Immature natural killer cell (primary cell): ENCODE results near the gene FUNDC2. TPM values are rescaled to one million over a fixed set of nuclear protein-coding genes. Genes with fewer than 3 reads are reported as not detected.
A peak's percentile ranks its signal among the peaks of the same experiment; 100 is the strongest.
"Not testable (repeated sequence)": the region's sequence is repeated elsewhere in the genome, so short reads cannot be mapped to it uniquely, and the experiment has no call there.

Experiments used
- DNase-seq, 3 donors: peaks; one replicate each; pipeline ENCODE4 v3.0.0; 2022; ENCODE audit warnings: mixed read lengths in 1 of 3
- H3K27ac Mint-ChIP-seq, 6 donors: one replicate each; pipeline ENCODE4 v1.8.0; 2020; ENCODE audit warnings: mixed read lengths in 6 of 6, mild to moderate bottlenecking in 5 of 6, inconsistent platforms in 4 of 6, moderate library complexity in 3 of 6
- H3K27me3 Mint-ChIP-seq, 3 donors: one replicate each; pipeline ENCODE4 v1.8.0; 2020 to 2021; ENCODE audit warnings: low read depth in 3 of 3, mild to moderate bottlenecking in 3 of 3, mixed read lengths in 3 of 3, moderate library complexity in 3 of 3, inconsistent platforms in 1 of 3
- H3K36me3 Mint-ChIP-seq, 3 donors: one replicate each; pipeline ENCODE4 v1.8.0; 2020; ENCODE audit warnings: mixed read lengths in 3 of 3, inconsistent platforms in 2 of 3, mild to moderate bottlenecking in 2 of 3
- H3K4me1 Mint-ChIP-seq, 2 donors: one replicate each; pipeline ENCODE4 v1.8.0; 2020; ENCODE audit warnings: inconsistent platforms in 2 of 2, mild to moderate bottlenecking in 2 of 2, mixed read lengths in 2 of 2, moderate library complexity in 1 of 2
- H3K4me3 Mint-ChIP-seq, 5 donors: one replicate each; pipeline ENCODE4 v1.8.0; 2020; ENCODE audit warnings: mild to moderate bottlenecking in 5 of 5, mixed read lengths in 5 of 5, inconsistent platforms in 3 of 5, moderate library complexity in 3 of 5
- H3K9me3 Mint-ChIP-seq, 6 donors: one replicate each; pipeline ENCODE4 v1.8.0; 2020; ENCODE audit warnings: mild to moderate bottlenecking in 6 of 6, mixed read lengths in 6 of 6, inconsistent platforms in 4 of 6, moderate library complexity in 3 of 6
- polyA plus RNA-seq, 3 donors: library from polyadenylated mRNA; unstranded; fragments of 300-500 nt; fragmentation: Illumina TruSeq; gene quantifications; one replicate each; pipeline ENCODE4 v1.2.3, GENCODE V29; 2021

The FUNDC2 gene
- polyA plus RNA-seq, 3 donors from 2014 or later, result 182 to 241 (median 234) TPM

DNA sequence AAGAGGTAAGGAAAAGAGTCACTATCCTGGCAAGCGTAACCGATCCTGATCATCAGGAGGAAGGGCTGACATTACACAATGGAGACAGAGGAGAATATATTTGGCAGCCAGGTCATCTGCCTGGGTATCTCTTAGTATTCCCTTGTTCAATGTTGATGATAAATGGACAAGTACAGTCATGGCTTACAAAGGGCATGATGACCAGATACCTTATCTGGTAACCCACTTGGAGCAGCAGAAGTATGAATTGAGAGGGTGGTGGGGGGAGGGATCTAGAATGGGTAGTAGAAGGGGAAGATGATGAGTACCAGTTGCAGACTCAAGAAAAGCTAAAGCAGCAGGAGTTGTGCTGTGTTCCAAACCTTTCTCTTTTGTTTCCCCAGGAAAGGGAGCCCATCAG is 21.5 kb upstream of the FUNDC2 start:
- H3K4me3 Mint-ChIP-seq, result no peak overlapping the region
- no peak overlapping the region for H3K27ac Mint-ChIP-seq
- H3K27me3 Mint-ChIP-seq, result peaks cover 0 to 4% (median 4%) of the 10 kb centered on the region in 3 donors
- no peak for DNase-seq
- H3K9me3 Mint-ChIP-seq, result peaks cover 0 to 2% (median 0%) of the 10 kb centered on the region in 6 donors
- peaks cover 0 to 4% (median 0%) of the 10 kb centered on the region in 3 donors for H3K36me3 Mint-ChIP-seq
- no peaks in the 10 kb centered on the region for H3K4me1 Mint-ChIP-seq

- not testable (repeated sequence) for H3K4me1 Mint-ChIP-seq, H3K36me3 Mint-ChIP-seq, H3K9me3 Mint-ChIP-seq
Measured at GRCh38 chrX:155006379-155006778, 20.3 kb upstream of the FUNDC2 start.

GRCh38 chrX:155006913-155007671 is 19.6 kb upstream of the FUNDC2 start:
- not testable (repeated sequence) for H3K27me3 Mint-ChIP-seq, H3K4me3 Mint-ChIP-seq, H3K4me1 Mint-ChIP-seq, H3K9me3 Mint-ChIP-seq, H3K36me3 Mint-ChIP-seq, H3K27ac Mint-ChIP-seq, DNase-seq

More at GRCh38 chrX:155006379-155006778, 20.3 kb upstream of the FUNDC2 start:
- H3K27ac Mint-ChIP-seq, DNase-seq, H3K4me3 Mint-ChIP-seq, H3K27me3 Mint-ChIP-seq: not testable (repeated sequence)

DNA sequence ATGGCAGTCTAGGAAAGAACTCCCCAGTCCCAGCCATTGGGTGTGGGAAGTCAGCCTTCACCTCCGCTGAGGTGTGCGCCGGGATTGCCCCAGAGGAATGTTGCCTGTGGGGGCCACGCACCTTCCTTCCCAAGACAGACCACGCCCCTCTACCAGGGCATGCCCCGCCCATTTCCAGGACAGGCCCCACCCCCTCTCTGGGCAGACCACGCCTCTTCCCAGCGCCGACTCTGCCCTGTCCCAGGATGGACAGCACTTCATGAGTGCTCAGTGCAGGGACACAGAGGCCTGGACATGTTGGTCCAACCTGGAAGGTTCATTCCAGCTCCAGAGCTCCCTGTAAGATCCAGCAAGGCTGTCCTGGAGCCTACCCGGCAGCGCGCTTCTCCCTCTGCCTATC is 18.1 kb upstream of the FUNDC2 start:
- DNase-seq, H3K9me3 Mint-ChIP-seq, H3K4me3 Mint-ChIP-seq, H3K27me3 Mint-ChIP-seq, H3K27ac Mint-ChIP-seq, H3K36me3 Mint-ChIP-seq, H3K4me1 Mint-ChIP-seq: not testable (repeated sequence)

DNA sequence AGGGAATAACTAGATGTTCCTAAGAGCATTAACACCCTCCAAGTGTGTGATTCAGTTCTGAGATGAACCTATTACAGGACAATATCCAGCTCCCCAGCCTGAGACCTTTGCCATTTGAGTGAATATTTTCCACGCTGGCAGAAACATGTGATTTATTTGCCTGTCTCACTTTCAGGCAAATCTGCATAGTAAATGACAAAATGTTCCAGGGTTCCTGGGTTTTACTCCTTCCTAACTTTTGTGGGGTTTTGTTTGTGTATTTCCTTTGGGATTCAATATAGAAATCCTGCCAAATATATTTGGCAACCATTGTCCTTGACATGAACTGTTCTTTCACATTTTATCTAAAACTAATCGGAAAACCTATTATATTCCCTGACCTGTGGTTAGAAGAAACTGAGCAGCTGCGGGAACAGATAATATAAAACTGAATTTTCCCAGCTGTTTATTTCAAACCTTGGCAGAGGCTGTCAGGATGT is 16.6 kb upstream of the FUNDC2 start:
- Mint-ChIP-seq H3K9me3 (peaks cover 0 to 2% (median 0%) of the 10 kb centered on the region in 6 donors), H3K36me3 (no peaks in the 10 kb centered on the region), H3K4me3 (no peak overlapping the region)

GRCh38 chrX:155020591-155020990 is 6.1 kb upstream of the FUNDC2 start:
- Mint-ChIP-seq H3K27ac (no peak overlapping the region), H3K4me1 (no peaks in the 10 kb centered on the region), H3K27me3 (peaks cover 1 to 10% (median 9%) of the 10 kb centered on the region in 3 donors), H3K4me3 (no peak overlapping the region), H3K9me3 (no peaks in the 10 kb centered on the region), H3K36me3 (no peaks in the 10 kb centered on the region)
- DNase-seq, result no peak

More for the DNA sequence above, 16.6 kb upstream of the FUNDC2 start:
- DNase-seq, result no peak
- Mint-ChIP-seq H3K27ac (no peak overlapping the region), H3K27me3 (peaks cover 0 to 6% (median 2%) of the 10 kb centered on the region in 3 donors), H3K4me1 (no peaks in the 10 kb centered on the region)

DNA sequence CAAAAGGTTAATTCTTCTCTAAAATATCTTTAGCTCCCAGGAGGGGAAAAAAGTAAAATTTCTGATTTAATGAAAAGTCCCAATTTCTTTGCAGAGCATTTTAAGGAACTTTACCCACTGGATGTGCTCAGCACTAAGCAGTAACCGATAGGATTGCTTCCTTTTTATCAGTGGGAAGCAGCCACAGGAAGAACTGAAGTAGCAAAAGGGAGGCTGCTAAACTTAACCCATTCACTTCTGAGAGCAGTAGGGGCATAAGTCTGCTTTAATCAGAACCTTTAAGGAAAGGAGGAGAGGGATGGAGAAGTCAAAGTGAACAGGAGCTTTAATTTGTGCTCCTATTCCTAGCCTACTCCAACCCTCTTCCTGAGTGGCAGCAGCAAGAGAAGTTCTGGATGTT is 4.1 kb upstream of the FUNDC2 start, which contains the start of gene F8:
Gene F8, minus strand, starts transcription at position 139 of the 400 bp plus-strand sequence. CDS start 171 bp downstream, outside the sequence.
- Mint-ChIP-seq H3K9me3 (no peaks in the 10 kb centered on the region), H3K27me3 (peaks cover 9 to 17% (median 17%) of the 10 kb centered on the region in 3 donors), H3K27ac (peak within 1 kb of the TSS in 1 of 6 donors; percentile 72), H3K4me1 (peaks cover 2% of the 10 kb centered on the region in 2 donors), H3K36me3 (no peaks in the 10 kb centered on the region), H3K4me3 (no peak within 1 kb of the TSS)
- DNase-seq, result no peak

DNA sequence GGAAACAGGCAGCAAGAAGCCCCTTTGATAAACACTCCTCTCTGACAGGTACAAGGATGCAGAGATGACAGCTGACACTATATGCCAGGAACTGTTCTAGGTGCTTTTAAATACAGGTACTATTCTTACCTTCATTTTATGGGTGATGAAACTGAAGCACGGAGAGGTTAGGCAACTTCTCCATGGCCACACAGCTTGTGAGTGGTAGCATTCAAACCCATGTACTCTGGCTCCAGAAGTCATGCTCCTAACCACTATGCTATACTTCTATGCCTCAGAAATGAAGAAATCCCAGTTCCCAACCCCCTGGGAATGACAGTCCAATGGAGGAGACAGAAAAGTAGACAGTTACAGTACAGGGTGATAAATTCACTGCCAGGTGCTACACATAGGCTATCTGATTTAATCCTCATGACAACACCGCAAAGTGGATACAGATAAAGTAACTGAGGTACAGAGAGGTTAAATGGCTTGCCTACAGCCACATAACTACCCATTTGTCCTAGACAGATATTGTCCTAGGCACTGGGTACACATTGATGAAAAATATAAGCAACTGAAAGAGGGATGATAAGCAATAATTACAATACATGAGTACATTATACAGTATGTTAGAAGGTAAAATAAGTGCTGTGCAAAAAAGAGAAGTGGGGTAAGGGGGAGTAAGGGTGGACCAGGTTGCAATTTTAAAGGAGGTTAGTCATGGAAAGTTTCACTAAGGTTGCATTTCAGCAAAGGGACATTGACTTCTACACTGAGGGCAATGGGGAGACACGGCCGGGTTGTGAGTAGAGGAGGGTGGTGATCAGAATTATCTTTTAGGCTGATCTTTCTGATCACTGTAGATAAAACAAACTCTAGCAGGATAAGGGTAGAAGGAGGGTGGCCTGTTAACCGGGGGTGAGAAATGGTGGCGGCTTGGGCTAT is 2.5 kb upstream of the FUNDC2 start:
- Mint-ChIP-seq H3K4me1 (peaks cover 14 to 18% of the 10 kb centered on the region in 2 donors), H3K27me3 (peaks cover 9 to 18% (median 17%) of the 10 kb centered on the region in 3 donors), H3K9me3 (no peaks in the 10 kb centered on the region), H3K4me3 (peak overlapping the region in 1 of 5 donors; percentile 34), H3K27ac (peak overlapping the region in 2 of 6 donors; percentile 71 to 72), H3K36me3 (no peaks in the 10 kb centered on the region)
- DNase-seq, result no peak

DNA sequence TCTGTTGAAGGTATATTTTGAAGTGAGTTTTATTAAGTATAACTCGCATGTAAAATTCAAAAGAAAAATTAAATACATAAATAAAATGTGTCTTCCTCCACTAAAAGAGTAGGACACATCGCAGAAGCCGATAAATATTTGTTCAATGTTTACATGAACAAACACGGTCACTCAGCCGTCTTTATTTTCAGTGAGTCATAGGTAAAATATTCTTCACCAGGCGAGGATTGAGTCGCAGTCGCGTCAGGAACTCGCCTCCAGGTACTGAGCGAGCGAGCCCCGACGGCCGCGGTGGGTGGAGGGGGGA is 271 bp upstream of the FUNDC2 start:
- H3K4me1 Mint-ChIP-seq, result peaks cover 16 to 18% of the 10 kb centered on the region in 2 donors
- no peak for DNase-seq
- peaks cover 8 to 18% (median 12%) of the 10 kb centered on the region in 3 donors for H3K27me3 Mint-ChIP-seq
- peak overlapping the region; percentile 76 to 86 (median 79) for H3K4me3 Mint-ChIP-seq
- no peaks in the 10 kb centered on the region for H3K36me3 Mint-ChIP-seq
- no peaks in the 10 kb centered on the region for H3K9me3 Mint-ChIP-seq
- H3K27ac Mint-ChIP-seq, result peak overlapping the region; percentile 83 to 98 (median 92)

- Mint-ChIP-seq H3K4me1 (peaks cover 16 to 18% of the 10 kb centered on the region in 2 donors), H3K27me3 (peaks cover 8 to 16% (median 12%) of the 10 kb centered on the region in 3 donors), H3K9me3 (no peaks in the 10 kb centered on the region), H3K27ac (peak overlapping the region; percentile 96 to 98 (median 98)), H3K36me3 (no peaks in the 10 kb centered on the region), H3K4me3 (peak overlapping the region; percentile 86 to 94 (median 89))
- DNase-seq, result peak; percentile 26 to 38 (median 37)
Measured at GRCh38 chrX:155027509-155028066, 944 bp downstream of the FUNDC2 start.

DNA sequence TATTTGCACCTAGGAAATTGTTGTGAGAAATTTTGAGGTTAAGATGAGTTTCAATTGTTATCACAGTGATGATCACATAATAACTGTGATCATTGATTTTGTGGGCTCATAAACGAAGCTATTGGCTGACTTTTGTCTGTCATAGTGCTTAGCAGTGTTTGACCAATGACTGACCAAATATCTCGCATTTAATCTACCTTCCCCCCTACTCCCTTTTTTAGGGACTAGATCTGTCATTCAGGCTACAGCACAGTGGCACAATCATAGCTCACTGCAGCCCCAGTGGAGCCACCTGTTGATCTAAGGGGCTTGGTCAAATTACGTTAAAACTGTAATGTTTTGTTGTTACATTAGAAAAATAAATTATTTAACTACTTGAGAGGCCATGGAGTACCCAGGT is 1.5 kb downstream of the FUNDC2 start:
- Mint-ChIP-seq H3K4me3 (peak overlapping the region; percentile 86 to 94 (median 89)), H3K27me3 (peaks cover 8 to 16% (median 11%) of the 10 kb centered on the region in 3 donors), H3K9me3 (no peaks in the 10 kb centered on the region), H3K27ac (peak overlapping the region; percentile 96 to 98 (median 98)), H3K36me3 (no peaks in the 10 kb centered on the region), H3K4me1 (peaks cover 16 to 18% of the 10 kb centered on the region in 2 donors)
- DNase-seq, result no peak

- peak overlapping the region; percentile 24 to 98 (median 96) for H3K27ac Mint-ChIP-seq
- peaks cover 16 to 18% of the 10 kb centered on the region in 2 donors for H3K4me1 Mint-ChIP-seq
- DNase-seq, result no peak
- peaks cover 8 to 15% (median 8%) of the 10 kb centered on the region in 3 donors for H3K27me3 Mint-ChIP-seq
- peak overlapping the region in 2 of 5 donors; percentile 26 to 60 for H3K4me3 Mint-ChIP-seq
- no peaks in the 10 kb centered on the region for H3K9me3 Mint-ChIP-seq
- H3K36me3 Mint-ChIP-seq, result no peaks in the 10 kb centered on the region
Measured at GRCh38 chrX:155028877-155029291, 2.2 kb downstream of the FUNDC2 start.

DNA sequence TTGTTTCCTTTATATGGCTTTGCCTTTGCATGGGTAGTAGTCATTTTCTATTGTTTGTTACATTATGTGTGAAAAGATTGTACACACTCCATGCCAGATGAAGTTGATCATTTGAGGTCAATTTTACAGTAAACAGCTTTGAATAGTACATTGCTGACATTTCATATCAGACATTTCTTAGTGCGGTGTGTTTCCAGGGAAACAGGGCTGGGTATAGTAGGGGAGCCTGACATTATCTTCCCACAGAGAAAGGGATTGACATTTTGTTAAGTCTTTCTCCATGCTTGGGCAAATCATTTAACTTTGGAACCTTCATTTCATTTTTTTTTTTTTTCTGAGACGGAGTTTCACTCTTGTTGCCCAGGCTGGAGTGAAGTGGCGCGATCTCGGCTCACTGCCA is 5.0 kb downstream of the FUNDC2 start:
- H3K4me1 Mint-ChIP-seq, result peaks cover 13 to 18% of the 10 kb centered on the region in 2 donors
- DNase-seq, result no peak
- no peak overlapping the region for H3K27ac Mint-ChIP-seq
- peaks cover 4 to 18% (median 12%) of the 10 kb centered on the region in 3 donors for H3K36me3 Mint-ChIP-seq
- H3K4me3 Mint-ChIP-seq, result no peak overlapping the region
- no peaks in the 10 kb centered on the region for H3K9me3 Mint-ChIP-seq
- peaks cover 5 to 7% (median 5%) of the 10 kb centered on the region in 3 donors for H3K27me3 Mint-ChIP-seq
